Measurements from ENCODE around the gene IRGC.

IRGC gene

DNA sequence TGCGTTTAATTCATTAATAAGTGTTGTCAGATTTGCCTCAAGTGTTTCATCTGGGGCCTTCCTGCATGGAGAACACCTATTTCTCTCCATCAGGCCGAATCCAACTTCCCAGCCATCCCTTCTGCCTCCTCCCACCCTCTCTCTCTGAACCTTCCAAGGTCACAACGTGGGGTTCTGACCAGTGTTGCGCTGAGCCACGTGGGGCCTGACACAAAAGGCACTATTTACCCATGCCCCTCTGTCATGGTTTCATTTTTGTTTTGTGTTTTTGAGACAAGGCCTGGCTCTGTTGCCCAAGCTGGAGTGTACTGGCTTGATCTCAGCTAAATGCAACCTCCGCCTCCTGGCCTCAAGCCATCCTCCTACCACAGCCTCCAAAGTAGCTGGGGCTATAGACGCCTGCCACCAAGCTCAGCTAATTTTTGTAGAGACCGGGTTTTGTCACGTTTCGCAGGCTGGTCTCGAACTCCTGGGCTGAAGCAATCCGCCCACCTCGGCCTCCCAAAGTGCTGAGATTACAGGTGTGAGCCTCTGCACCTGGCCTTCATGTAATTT is 8.6 kb upstream of the IRGC start:
- TF ChIP-seq, protein P1, sequence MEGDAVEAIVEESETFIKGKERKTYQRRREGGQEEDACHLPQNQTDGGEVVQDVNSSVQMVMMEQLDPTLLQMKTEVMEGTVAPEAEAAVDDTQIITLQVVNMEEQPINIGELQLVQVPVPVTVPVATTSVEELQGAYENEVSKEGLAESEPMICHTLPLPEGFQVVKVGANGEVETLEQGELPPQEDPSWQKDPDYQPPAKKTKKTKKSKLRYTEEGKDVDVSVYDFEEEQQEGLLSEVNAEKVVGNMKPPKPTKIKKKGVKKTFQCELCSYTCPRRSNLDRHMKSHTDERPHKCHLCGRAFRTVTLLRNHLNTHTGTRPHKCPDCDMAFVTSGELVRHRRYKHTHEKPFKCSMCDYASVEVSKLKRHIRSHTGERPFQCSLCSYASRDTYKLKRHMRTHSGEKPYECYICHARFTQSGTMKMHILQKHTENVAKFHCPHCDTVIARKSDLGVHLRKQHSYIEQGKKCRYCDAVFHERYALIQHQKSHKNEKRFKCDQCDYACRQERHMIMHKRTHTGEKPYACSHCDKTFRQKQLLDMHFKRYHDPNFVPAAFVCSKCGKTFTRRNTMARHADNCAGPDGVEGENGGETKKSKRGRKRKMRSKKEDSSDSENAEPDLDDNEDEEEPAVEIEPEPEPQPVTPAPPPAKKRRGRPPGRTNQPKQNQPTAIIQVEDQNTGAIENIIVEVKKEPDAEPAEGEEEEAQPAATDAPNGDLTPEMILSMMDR (IDR thresholded peaks at IDR 0.05) = no peak

GRCh38 chr19:43708716-43709115 is 7.2 kb upstream of the IRGC start:
- TF ChIP-seq, protein P1 (IDR thresholded peaks at IDR 0.05) = no peak

- TF ChIP-seq, protein P1 (IDR thresholded peaks at IDR 0.05) = no peak
Measured at GRCh38 chr19:43711751-43712355, 4.0 kb upstream of the IRGC start.

DNA sequence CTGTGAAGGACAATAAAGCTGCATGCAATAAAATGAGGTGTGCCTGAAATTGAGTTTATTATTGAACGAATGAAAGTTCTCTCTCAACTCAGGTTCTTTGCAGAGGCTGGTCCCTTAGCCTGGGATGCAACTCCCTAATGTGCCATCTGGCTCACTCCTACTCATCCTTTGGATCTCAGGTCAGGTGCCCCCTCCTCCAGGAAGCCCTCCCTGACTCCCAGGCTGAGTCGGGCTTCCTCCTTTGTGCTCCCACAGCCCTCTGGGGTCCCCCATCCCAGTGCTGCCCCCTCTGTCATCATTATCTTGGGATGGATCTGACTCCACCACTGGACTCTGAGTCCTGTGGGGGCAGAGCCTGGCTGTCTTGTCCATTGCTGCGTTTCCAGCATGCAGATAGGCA is 2.7 kb upstream of the IRGC start:
- TF ChIP-seq, protein P1 (IDR thresholded peaks at IDR 0.05) = no peak

GRCh38 chr19:43718627-43719377 is 2.9 kb downstream of the IRGC start:
- TF ChIP-seq, protein P1 (IDR thresholded peaks at IDR 0.05) = no peak

DNA sequence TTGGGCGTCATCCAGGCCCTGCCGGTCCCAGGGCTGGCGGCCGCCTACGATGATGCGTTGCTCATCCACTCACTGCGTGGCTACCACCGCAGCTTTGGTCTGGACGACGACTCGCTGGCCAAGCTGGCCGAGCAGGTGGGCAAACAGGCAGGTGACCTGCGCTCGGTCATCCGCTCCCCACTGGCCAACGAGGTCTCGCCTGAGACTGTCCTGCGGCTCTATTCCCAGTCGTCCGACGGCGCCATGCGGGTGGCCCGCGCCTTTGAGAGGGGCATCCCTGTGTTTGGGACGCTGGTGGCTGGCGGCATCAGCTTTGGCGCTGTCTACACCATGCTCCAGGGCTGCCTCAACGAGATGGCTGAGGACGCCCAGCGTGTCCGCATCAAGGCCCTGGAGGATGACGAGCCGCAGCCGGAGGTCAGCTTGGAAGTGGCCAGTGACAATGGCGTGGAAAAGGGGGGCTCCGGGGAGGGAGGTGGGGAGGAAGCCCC is 3.5 kb downstream of the IRGC start:
- TF ChIP-seq, protein P1 (IDR thresholded peaks at IDR 0.05) = no peak

DNA sequence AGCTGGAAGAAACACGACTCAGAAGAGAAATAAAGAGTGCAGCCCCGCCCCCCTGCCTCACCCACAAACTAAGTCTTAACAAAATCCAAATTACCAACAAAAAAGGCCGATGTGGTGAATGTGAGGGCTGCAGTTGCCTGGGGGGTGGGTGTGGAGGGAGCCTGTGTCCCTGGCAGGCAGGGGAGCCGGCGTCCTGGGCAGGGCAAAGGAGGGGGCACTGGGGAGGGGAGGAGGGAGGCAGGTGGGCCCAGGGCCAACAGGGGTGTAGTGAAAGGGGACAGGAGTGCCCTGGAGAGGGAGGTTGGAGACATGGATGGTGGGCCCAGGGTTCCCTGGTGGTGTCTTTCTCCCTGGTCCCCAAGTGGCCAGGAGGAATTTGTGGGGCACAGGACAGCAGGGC is 4.0 kb downstream of the IRGC start:
- TF ChIP-seq, protein P1 (IDR thresholded peaks at IDR 0.05) = no peak

Measured in LNCAP (cell line).